GM13976 (cell line): ENCODE measurements around the gene RETREG1.

Experiments used
- DNase-seq: peaks from one replicate; pipeline ENCODE4 v3.0.0; 2012; ENCODE audit warnings: low spot score
- in situ Hi-C: fragments of 300-500 bp; cut with MboI; formaldehyde crosslinking; loops from one replicate; pipeline ENCODE4 v1.12.0; 2022; ENCODE audit warnings: low sequenced_read_pairs, mixed read lengths, inconsistent platforms; ENCODE audit not compliant: unreplicated experiment
- TF ChIP-seq, protein P1 (sequence below): IDR thresholded peaks from 2 replicates; pipeline ENCODE4 v1.5.1; 2012; ENCODE audit warnings: borderline replicate concordance, mild to moderate bottlenecking; ENCODE audit not compliant: insufficient read depth; ENCODE audit errors: extremely low read depth, missing control alignments, control extremely low read depth

Gene RETREG1

GRCh38 chr5:16595881-16596580 lies 20.8 kb downstream of the RETREG1 start:
- in situ Hi-C loops: no loop called here
- no peak for DNase-seq
- TF ChIP-seq, protein P1, sequence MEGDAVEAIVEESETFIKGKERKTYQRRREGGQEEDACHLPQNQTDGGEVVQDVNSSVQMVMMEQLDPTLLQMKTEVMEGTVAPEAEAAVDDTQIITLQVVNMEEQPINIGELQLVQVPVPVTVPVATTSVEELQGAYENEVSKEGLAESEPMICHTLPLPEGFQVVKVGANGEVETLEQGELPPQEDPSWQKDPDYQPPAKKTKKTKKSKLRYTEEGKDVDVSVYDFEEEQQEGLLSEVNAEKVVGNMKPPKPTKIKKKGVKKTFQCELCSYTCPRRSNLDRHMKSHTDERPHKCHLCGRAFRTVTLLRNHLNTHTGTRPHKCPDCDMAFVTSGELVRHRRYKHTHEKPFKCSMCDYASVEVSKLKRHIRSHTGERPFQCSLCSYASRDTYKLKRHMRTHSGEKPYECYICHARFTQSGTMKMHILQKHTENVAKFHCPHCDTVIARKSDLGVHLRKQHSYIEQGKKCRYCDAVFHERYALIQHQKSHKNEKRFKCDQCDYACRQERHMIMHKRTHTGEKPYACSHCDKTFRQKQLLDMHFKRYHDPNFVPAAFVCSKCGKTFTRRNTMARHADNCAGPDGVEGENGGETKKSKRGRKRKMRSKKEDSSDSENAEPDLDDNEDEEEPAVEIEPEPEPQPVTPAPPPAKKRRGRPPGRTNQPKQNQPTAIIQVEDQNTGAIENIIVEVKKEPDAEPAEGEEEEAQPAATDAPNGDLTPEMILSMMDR: no peak

DNA sequence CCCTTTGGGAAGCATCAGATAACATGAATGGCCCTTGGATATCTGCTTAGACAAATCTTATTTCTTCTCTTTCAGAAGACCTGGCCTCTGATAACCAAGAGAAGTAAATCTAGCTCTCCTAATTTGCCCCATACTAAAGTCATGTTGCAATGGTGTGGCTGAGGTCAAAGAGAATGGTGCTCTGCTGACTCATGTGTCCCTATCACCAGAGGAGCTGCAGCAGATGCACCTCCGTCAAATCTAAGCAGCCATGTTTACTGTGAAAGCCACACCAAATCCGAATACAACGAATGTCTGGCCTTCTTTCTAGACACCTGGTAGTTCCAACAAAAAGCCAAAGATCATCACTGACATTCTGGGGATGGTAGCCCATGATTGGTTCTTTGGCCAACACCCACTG lies 23.2 kb downstream of the RETREG1 start:
- TF ChIP-seq, protein P1: no peak
- DNase-seq: no peak
- in situ Hi-C loops: no loop called here

GRCh38 chr5:16593013-16593412 lies 23.8 kb downstream of the RETREG1 start:
- DNase-seq: no peak
- in situ Hi-C loops: no loop called here
- TF ChIP-seq, protein P1: no peak

- DNase-seq: no peak
- TF ChIP-seq, protein P1: no peak
- in situ Hi-C loops: no loop called here
These were observed 24.5 kb downstream of the RETREG1 start for GRCh38 chr5:16592255-16592654.

DNA sequence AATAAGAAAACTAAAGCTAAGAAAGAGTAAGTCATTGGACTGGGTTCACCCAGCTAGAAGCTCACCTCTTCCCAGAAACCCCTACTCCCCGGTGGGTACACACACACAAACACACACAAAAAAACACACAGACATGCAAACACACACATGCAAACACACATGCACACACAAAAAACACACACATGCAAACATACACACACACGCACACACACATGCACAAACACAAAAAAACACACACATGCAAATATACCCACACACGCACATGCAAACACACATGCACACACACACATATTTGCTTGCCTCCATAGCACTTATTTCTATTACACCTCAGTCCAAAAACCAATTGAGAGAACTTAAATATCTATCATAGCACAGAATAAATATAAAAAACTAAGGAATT lies 26.1 kb downstream of the RETREG1 start:
- TF ChIP-seq, protein P1: no peak
- DNase-seq: no peak
- in situ Hi-C loops: no loop called here

- in situ Hi-C loops: no loop called here
- no peak for DNase-seq
- TF ChIP-seq, protein P1: no peak
These were observed 27.1 kb downstream of the RETREG1 start for GRCh38 chr5:16589658-16590057.
